ENCODE data around the gene COL23A1. TPM values are rescaled to one million over a fixed set of nuclear protein-coding genes. Genes with fewer than 3 reads are reported as not detected.

COL23A1 gene
- total RNA-seq, 1 experiment from 2014 or later = not detected

- Histone ChIP-seq H3K9me3 (ENCODE audit: low read depth, low read length, poor library complexity, severe bottlenecking) (no peaks in the 10 kb centered on the region), H3K27ac (ENCODE audit: low read depth, low read length, poor library complexity, severe bottlenecking) (no peak overlapping the region), H3K27me3 (replicated peaks; ENCODE audit: insufficient read depth, low read depth, low read length, poor library complexity) (no peaks in the 10 kb centered on the region), H3K36me3 (ENCODE audit: insufficient read depth, low read length, poor library complexity, severe bottlenecking) (no peaks in the 10 kb centered on the region), H3K4me1 (ENCODE audit: insufficient read depth, low read length, poor library complexity, severe bottlenecking) (no peaks in the 10 kb centered on the region), H3K4me3 (ENCODE audit: low read depth, low read length, poor library complexity, severe bottlenecking) (no peak overlapping the region)
- DNase-seq (ENCODE audit: low spot score) = no peak
- CTCF ChIA-PET = no interaction called here
- TF ChIP-seq CTCF (conservative IDR thresholded peaks at IDR 0.05; ENCODE audit: low read depth, low read length) = no peak
- no peak for TF ChIP-seq EZH2 (IDR thresholded peaks at IDR 0.05; ENCODE audit: borderline replicate concordance, low read depth, low read length, poor library complexity, severe bottlenecking)
- intact Hi-C loops (cut with micrococcal nuclease; ENCODE audit: unreplicated experiment) = no loop called here
- BruUV-seq (replicated peaks) = no TSS peak
- POLR2A ChIA-PET (ENCODE audit: low non-redundant PET) = no interaction called here
These were observed 123.0 kb downstream of the COL23A1 start for GRCh38 chr5:178467205-178467567.

- Histone ChIP-seq H3K4me1 (ENCODE audit: insufficient read depth, low read length, poor library complexity, severe bottlenecking) (no peaks in the 10 kb centered on the region), H3K27ac (ENCODE audit: low read depth, low read length, poor library complexity, severe bottlenecking) (no peak overlapping the region), H3K4me3 (ENCODE audit: low read depth, low read length, poor library complexity, severe bottlenecking) (no peak overlapping the region), H3K27me3 (replicated peaks; ENCODE audit: insufficient read depth, low read depth, low read length, poor library complexity) (no peaks in the 10 kb centered on the region), H3K36me3 (ENCODE audit: insufficient read depth, low read length, poor library complexity, severe bottlenecking) (no peaks in the 10 kb centered on the region), H3K9me3 (ENCODE audit: low read depth, low read length, poor library complexity, severe bottlenecking) (no peaks in the 10 kb centered on the region)
- no TSS peak for BruUV-seq (replicated peaks)
- ChIA-PET CTCF (no interaction called here), POLR2A (ENCODE audit: low non-redundant PET) (no interaction called here)
- TF ChIP-seq EZH2 (IDR thresholded peaks at IDR 0.05; ENCODE audit: borderline replicate concordance, low read depth, low read length, poor library complexity, severe bottlenecking) = no peak
- no peak for TF ChIP-seq CTCF (conservative IDR thresholded peaks at IDR 0.05; ENCODE audit: low read depth, low read length)
- intact Hi-C loops (cut with micrococcal nuclease; ENCODE audit: unreplicated experiment) = no loop called here
- no peak for DNase-seq (ENCODE audit: low spot score)
These were observed 123.9 kb downstream of the COL23A1 start for GRCh38 chr5:178466342-178466741.

GRCh38 chr5:178465861-178466288 is 124.3 kb downstream of the COL23A1 start:
- Histone ChIP-seq H3K27me3 (replicated peaks; ENCODE audit: insufficient read depth, low read depth, low read length, poor library complexity) (no peaks in the 10 kb centered on the region), H3K27ac (ENCODE audit: low read depth, low read length, poor library complexity, severe bottlenecking) (no peak overlapping the region), H3K9me3 (ENCODE audit: low read depth, low read length, poor library complexity, severe bottlenecking) (no peaks in the 10 kb centered on the region), H3K4me1 (ENCODE audit: insufficient read depth, low read length, poor library complexity, severe bottlenecking) (no peaks in the 10 kb centered on the region), H3K36me3 (ENCODE audit: insufficient read depth, low read length, poor library complexity, severe bottlenecking) (no peaks in the 10 kb centered on the region), H3K4me3 (ENCODE audit: low read depth, low read length, poor library complexity, severe bottlenecking) (no peak overlapping the region)
- no peak for DNase-seq (ENCODE audit: low spot score)
- ChIA-PET POLR2A (ENCODE audit: low non-redundant PET) (no interaction called here), CTCF (no interaction called here)
- intact Hi-C loops (cut with micrococcal nuclease; ENCODE audit: unreplicated experiment) = no loop called here
- TF ChIP-seq CTCF (conservative IDR thresholded peaks at IDR 0.05; ENCODE audit: low read depth, low read length) (no peak), EZH2 (IDR thresholded peaks at IDR 0.05; ENCODE audit: borderline replicate concordance, low read depth, low read length, poor library complexity, severe bottlenecking) (no peak)
- no TSS peak for BruUV-seq (replicated peaks)
